ENCODE measurements around the gene VIPR2.
"Not testable (repeated sequence)": the region's sequence is repeated elsewhere in the genome, so short reads cannot be mapped to it uniquely, and the experiment has no call there.

VIPR2 gene

GRCh38 chr7:158988302-158988862 is 156.3 kb downstream of the VIPR2 start:
- no peak overlapping the region for H2AFZ ChIP-seq (ENCODE audit: insufficient read depth, low read length, poor library complexity)
- H3K9me3 ChIP-seq (ENCODE audit: insufficient read depth, low read depth, low read length): peaks cover 25% of the 10 kb centered on the region
- no peak overlapping the region for H4K12ac ChIP-seq (ENCODE audit: low read depth, low read length)
- H3K79me1 ChIP-seq (ENCODE audit: low read length): no peaks in the 10 kb centered on the region
- H2BK5ac ChIP-seq (ENCODE audit: low read depth, low read length, poor library complexity): no peak overlapping the region
- H3K27ac ChIP-seq (ENCODE audit: low read depth, low read length): no peak overlapping the region
- no peak overlapping the region for H2AK5ac ChIP-seq (ENCODE audit: low read length)
- H3K23ac ChIP-seq (ENCODE audit: low read length): no peak overlapping the region
- H4K8ac ChIP-seq (ENCODE audit: low read depth, low read length): no peak overlapping the region
- no peak overlapping the region for H2BK120ac ChIP-seq (ENCODE audit: insufficient read depth, low read length, poor library complexity)
- H3K79me2 ChIP-seq (ENCODE audit: control insufficient read depth, insufficient read depth, low read length, poor library complexity): no peaks in the 10 kb centered on the region
- H2BK12ac ChIP-seq (ENCODE audit: low read length): no peak overlapping the region
- no peak overlapping the region for H3K9ac ChIP-seq (ENCODE audit: low read length)
- WGBS (ENCODE audit: extremely low coverage, insufficient coverage, insufficient read length): no CpG with 5 or more reads among the region's 2 CpGs
- peaks cover 11% of the 10 kb centered on the region for H3K27me3 ChIP-seq (ENCODE audit: insufficient read depth, low read length)
- H3K4me2 ChIP-seq (ENCODE audit: low read length): no peak overlapping the region
- no peak overlapping the region for H4K91ac ChIP-seq (ENCODE audit: low read depth, low read length)
- H3K18ac ChIP-seq (ENCODE audit: low read length): no peak overlapping the region
- no peak overlapping the region for H3K14ac ChIP-seq (ENCODE audit: low read length)
- H3K4me1 ChIP-seq (ENCODE audit: control insufficient read depth in 1 of 2, insufficient read depth in 2 of 2, low read length in 2 of 2): no peaks in the 10 kb centered on the region
- no peak for DNase-seq
- H3K4me3 ChIP-seq (ENCODE audit: low read depth, low read length): no peak overlapping the region
- H3K36me3 ChIP-seq (ENCODE audit: control insufficient read depth in 1 of 2, insufficient read depth in 2 of 2, low read length in 2 of 2): no peaks in the 10 kb centered on the region
- no peak overlapping the region for H3K4ac ChIP-seq (ENCODE audit: low read depth, low read length)

GRCh38 chr7:158987691-158988090 is 157.0 kb downstream of the VIPR2 start:
- WGBS (ENCODE audit: extremely low coverage, insufficient coverage, insufficient read length): no CpG with 5 or more reads among the region's 1 CpG
- H3K36me3 ChIP-seq (ENCODE audit: control insufficient read depth in 1 of 2, insufficient read depth in 2 of 2, low read length in 2 of 2): no peaks in the 10 kb centered on the region
- no peak overlapping the region for H2BK120ac ChIP-seq (ENCODE audit: insufficient read depth, low read length, poor library complexity)
- peaks cover 6% of the 10 kb centered on the region for H3K27me3 ChIP-seq (ENCODE audit: insufficient read depth, low read length)
- H2BK12ac ChIP-seq (ENCODE audit: low read length): no peak overlapping the region
- H4K12ac ChIP-seq (ENCODE audit: low read depth, low read length): no peak overlapping the region
- no peak overlapping the region for H3K4me2 ChIP-seq (ENCODE audit: low read length)
- no peak overlapping the region for H2AK5ac ChIP-seq (ENCODE audit: low read length)
- H3K79me1 ChIP-seq (ENCODE audit: low read length): no peaks in the 10 kb centered on the region
- H4K8ac ChIP-seq (ENCODE audit: low read depth, low read length): no peak overlapping the region
- H3K18ac ChIP-seq (ENCODE audit: low read length): no peak overlapping the region
- H4K91ac ChIP-seq (ENCODE audit: low read depth, low read length): no peak overlapping the region
- H2AFZ ChIP-seq (ENCODE audit: insufficient read depth, low read length, poor library complexity): no peak overlapping the region
- no peaks in the 10 kb centered on the region for H3K4me1 ChIP-seq (ENCODE audit: control insufficient read depth in 1 of 2, insufficient read depth in 2 of 2, low read length in 2 of 2)
- DNase-seq: no peak
- no peak overlapping the region for H3K4ac ChIP-seq (ENCODE audit: low read depth, low read length)
- H2BK5ac ChIP-seq (ENCODE audit: low read depth, low read length, poor library complexity): no peak overlapping the region
- H3K79me2 ChIP-seq (ENCODE audit: control insufficient read depth, insufficient read depth, low read length, poor library complexity): no peaks in the 10 kb centered on the region
- H3K9me3 ChIP-seq (ENCODE audit: insufficient read depth, low read depth, low read length): peaks cover 23% of the 10 kb centered on the region
- no peak overlapping the region for H3K23ac ChIP-seq (ENCODE audit: low read length)
- no peak overlapping the region for H3K14ac ChIP-seq (ENCODE audit: low read length)
- H3K27ac ChIP-seq (ENCODE audit: low read depth, low read length): no peak overlapping the region
- no peak overlapping the region for H3K4me3 ChIP-seq (ENCODE audit: low read depth, low read length)
- H3K9ac ChIP-seq (ENCODE audit: low read length): no peak overlapping the region

GRCh38 chr7:158985583-158985982 is 159.1 kb downstream of the VIPR2 start:
- Histone ChIP-seq H3K36me3 (ENCODE audit: control insufficient read depth in 1 of 2, insufficient read depth in 2 of 2, low read length in 2 of 2) (no peaks in the 10 kb centered on the region), H3K79me2 (ENCODE audit: control insufficient read depth, insufficient read depth, low read length, poor library complexity) (no peaks in the 10 kb centered on the region), H3K4me1 (ENCODE audit: control insufficient read depth in 1 of 2, insufficient read depth in 2 of 2, low read length in 2 of 2) (no peaks in the 10 kb centered on the region), H3K18ac (ENCODE audit: low read length) (no peak overlapping the region), H4K8ac (ENCODE audit: low read depth, low read length) (no peak overlapping the region), H3K9ac (ENCODE audit: low read length) (no peak overlapping the region), H3K27ac (ENCODE audit: low read depth, low read length) (no peak overlapping the region), H3K4ac (ENCODE audit: low read depth, low read length) (no peak overlapping the region), H3K4me2 (ENCODE audit: low read length) (no peak overlapping the region), H2AK5ac (ENCODE audit: low read length) (no peak overlapping the region), H4K91ac (ENCODE audit: low read depth, low read length) (no peak overlapping the region), H2BK120ac (ENCODE audit: insufficient read depth, low read length, poor library complexity) (no peak overlapping the region), H3K9me3 (ENCODE audit: insufficient read depth, low read depth, low read length) (peaks cover 36% of the 10 kb centered on the region), H4K12ac (ENCODE audit: low read depth, low read length) (no peak overlapping the region), H2AFZ (ENCODE audit: insufficient read depth, low read length, poor library complexity) (no peak overlapping the region), H3K4me3 (ENCODE audit: low read depth, low read length) (no peak overlapping the region), H3K14ac (ENCODE audit: low read length) (no peak overlapping the region), H2BK5ac (ENCODE audit: low read depth, low read length, poor library complexity) (no peak overlapping the region), H3K23ac (ENCODE audit: low read length) (no peak overlapping the region), H3K27me3 (ENCODE audit: insufficient read depth, low read length) (no peaks in the 10 kb centered on the region), H3K79me1 (ENCODE audit: low read length) (no peaks in the 10 kb centered on the region), H2BK12ac (ENCODE audit: low read length) (no peak overlapping the region)
- no CpG with 5 or more reads among the region's 4 CpGs for WGBS (ENCODE audit: extremely low coverage, insufficient coverage, insufficient read length)
- no peak for DNase-seq

GRCh38 chr7:158984007-158984406 is 160.7 kb downstream of the VIPR2 start:
- H3K4me3 ChIP-seq (ENCODE audit: low read depth, low read length); H4K8ac ChIP-seq (ENCODE audit: low read depth, low read length); H3K14ac ChIP-seq (ENCODE audit: low read length); H3K4me1 ChIP-seq (ENCODE audit: control insufficient read depth in 1 of 2, insufficient read depth in 2 of 2, low read length in 2 of 2); H3K18ac ChIP-seq (ENCODE audit: low read length); H3K27me3 ChIP-seq (ENCODE audit: insufficient read depth, low read length); H2AK5ac ChIP-seq (ENCODE audit: low read length); H2BK12ac ChIP-seq (ENCODE audit: low read length); H2AFZ ChIP-seq (ENCODE audit: insufficient read depth, low read length, poor library complexity); H2BK120ac ChIP-seq (ENCODE audit: insufficient read depth, low read length, poor library complexity); H3K23ac ChIP-seq (ENCODE audit: low read length); H3K9ac ChIP-seq (ENCODE audit: low read length); H4K12ac ChIP-seq (ENCODE audit: low read depth, low read length); H3K4me2 ChIP-seq (ENCODE audit: low read length); H2BK5ac ChIP-seq (ENCODE audit: low read depth, low read length, poor library complexity); H3K36me3 ChIP-seq (ENCODE audit: control insufficient read depth in 1 of 2, insufficient read depth in 2 of 2, low read length in 2 of 2); H4K91ac ChIP-seq (ENCODE audit: low read depth, low read length); H3K79me2 ChIP-seq (ENCODE audit: control insufficient read depth, insufficient read depth, low read length, poor library complexity); H3K4ac ChIP-seq (ENCODE audit: low read depth, low read length); DNase-seq; H3K27ac ChIP-seq (ENCODE audit: low read depth, low read length); H3K79me1 ChIP-seq (ENCODE audit: low read length): not testable (repeated sequence)
- peaks cover 42% of the 10 kb centered on the region for H3K9me3 ChIP-seq (ENCODE audit: insufficient read depth, low read depth, low read length)
- no CpG with 5 or more reads among the region's 2 CpGs for WGBS (ENCODE audit: extremely low coverage, insufficient coverage, insufficient read length)

Measured in trophoblast cell (in vitro differentiated cells and primary cell).